ENCODE measurements around the gene GLIS2.

GRCh38 chr16:4322121-4323052, 6.5 kb downstream of the GLIS2 start:
- TF ChIP-seq CTCF (IDR thresholded peaks at IDR 0.05), result no peak
- TF ChIP-seq NR3C1 (IDR thresholded peaks at IDR 0.05), result no peak
- no peak for TF ChIP-seq PBX3 (IDR thresholded peaks at IDR 0.05)
- no peak for TF ChIP-seq MYC (IDR thresholded peaks at IDR 0.05; ENCODE audit: borderline replicate concordance, low read length)
- TF ChIP-seq POLR2AphosphoS2 (conservative IDR thresholded peaks at IDR 0.05; ENCODE audit: low read length), result no peak
- TF ChIP-seq RCOR1 (IDR thresholded peaks at IDR 0.05; ENCODE audit: low read depth, low read length), result no peak
- no peak for TF ChIP-seq CEBPB (IDR thresholded peaks at IDR 0.05)
- TF ChIP-seq EP300 (IDR thresholded peaks at IDR 0.05), result no peak

Data from A549 (cell line).